ENCODE results near the gene C19orf85.

C19orf85 gene

GRCh38 chr19:55466241-55466614, 1.7 kb upstream of the C19orf85 start:
- no peaks in the 10 kb centered on the region for H3K9me3 ChIP-seq (ENCODE audit: control insufficient read depth, insufficient read depth, low read depth, low read length)
- ChIA-PET CTCF (interaction anchor here (0.6 to 5.1 kb wide), 18 partner anchors 11 to 639 kb away, joined by 4 to 152 read pairs (median 10); partner anchors contain the start of genes CCDC106, ZNF524, ZNF628 and ZNF784), POLR2A (interaction anchor here (1.1 to 2.1 kb wide), 2 partner anchors 38 to 59 kb away, joined by 3 to 5 read pairs; partner anchors contain the start of gene UBE2S)
- TF ChIP-seq ZNF623 (tag by site-specific recombination; IDR thresholded peaks at IDR 0.05), result no peak
- no peak for TF ChIP-seq ZFP37 (tag by site-specific recombination; IDR thresholded peaks at IDR 0.05)
- no peak for TF ChIP-seq ZNF302 (tag by site-specific recombination; IDR thresholded peaks at IDR 0.05; ENCODE audit: low read depth)
- peak; percentile 92 for TF ChIP-seq ZNF121 (tag by site-specific recombination; IDR thresholded peaks at IDR 0.05)
- no peak for TF ChIP-seq ZNF214 (tag by site-specific recombination; IDR thresholded peaks at IDR 0.05; ENCODE audit: borderline replicate concordance)
- TF ChIP-seq ZSCAN16 (tag by site-specific recombination; IDR thresholded peaks at IDR 0.05), result no peak
- no peak for TF ChIP-seq ATF2 (tag by site-specific recombination; IDR thresholded peaks at IDR 0.05; ENCODE audit: low read depth)
- TF ChIP-seq ZNF560 (tag by site-specific recombination; IDR thresholded peaks at IDR 0.05; ENCODE audit: borderline replicate concordance), result no peak
- TF ChIP-seq ZSCAN5A (tag by site-specific recombination; IDR thresholded peaks at IDR 0.05), result no peak
- TF ChIP-seq PATZ1 (tag by site-specific recombination; IDR thresholded peaks at IDR 0.05), result no peak
- TF ChIP-seq INSM2 (tag by site-specific recombination; IDR thresholded peaks at IDR 0.05), result no peak
- TF ChIP-seq ZBTB26 (tag by site-specific recombination; optimal IDR thresholded peaks at IDR 0.05), result no peak
- TF ChIP-seq TSHZ1 (tag by site-specific recombination; IDR thresholded peaks at IDR 0.05; ENCODE audit: borderline replicate concordance), result no peak
- TF ChIP-seq PRDM1 (tag by site-specific recombination; IDR thresholded peaks at IDR 0.05), result peak; percentile 75
- no peak for TF ChIP-seq ZNF521 (tag by site-specific recombination; IDR thresholded peaks at IDR 0.05)
- no peak for TF ChIP-seq ZNF140 (tag by site-specific recombination; IDR thresholded peaks at IDR 0.05)
- H3K36me3 ChIP-seq (ENCODE audit: control insufficient read depth in 2 of 2, insufficient read depth in 1 of 2, low read length in 2 of 2), result no peaks in the 10 kb centered on the region
- no peaks in the 10 kb centered on the region for H3K4me1 ChIP-seq (ENCODE audit: control insufficient read depth, insufficient read depth, low read length)
- no peak overlapping the region for H3K27ac ChIP-seq (ENCODE audit: extremely low read depth, low read depth, low read length)
- H3K4me3 ChIP-seq (ENCODE audit: low read depth, low read length), result no peak overlapping the region
